Kidney glomerular epithelial cell (primary cell): ENCODE data around the gene PLD3.
"Not testable (repeated sequence)": the region's sequence is repeated elsewhere in the genome, so short reads cannot be mapped to it uniquely, and the experiment has no call there.

Source experiments
- DNase-seq: peaks from one replicate; lab custom pipeline; 2025; lab: John Stamatoyannopoulos, UW

The PLD3 gene

DNA sequence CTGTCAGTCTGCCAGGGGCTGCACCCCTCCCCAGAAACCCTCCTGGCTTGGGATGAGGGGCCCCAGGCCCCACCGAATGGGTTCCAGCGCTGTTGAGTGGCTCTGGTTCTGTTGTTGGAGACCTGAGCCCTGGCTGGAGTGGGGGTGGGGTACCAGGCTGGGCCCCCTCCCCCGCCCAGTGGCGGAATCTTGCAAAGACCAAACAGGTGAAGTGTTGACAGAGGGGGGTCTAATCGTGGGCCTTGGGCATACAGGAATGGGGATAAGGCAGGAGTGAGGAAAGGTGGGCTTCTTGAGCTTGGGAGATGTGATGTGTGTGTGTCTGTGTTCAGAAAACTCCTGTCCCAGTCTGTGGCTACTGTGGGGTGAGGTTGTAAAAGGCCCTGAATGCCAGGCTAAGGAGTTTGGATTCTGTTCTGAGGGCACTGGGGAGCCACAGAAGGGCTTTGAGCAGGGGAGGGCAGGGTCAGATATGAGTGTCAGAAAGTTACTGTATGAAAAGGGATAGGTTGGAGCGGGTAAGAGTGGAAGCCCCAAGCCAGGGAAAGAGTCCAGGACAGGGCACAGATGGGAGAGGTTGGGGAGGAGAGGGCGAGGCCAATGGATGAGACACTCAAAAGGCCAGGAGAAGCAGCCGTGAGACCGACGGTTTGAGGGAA, 41.7 kb downstream of the PLD3 start, which contains the start of gene HIPK4:
HIPK4 (minus strand) TSS at position 98 of the 659 bp plus-strand sequence. CDS start 279 bp downstream, outside the sequence.
- DNase-seq: no peak

- no peak for DNase-seq
These were observed 43.6 kb downstream of the PLD3 start for GRCh38 chr19:40392123-40392522.

DNA sequence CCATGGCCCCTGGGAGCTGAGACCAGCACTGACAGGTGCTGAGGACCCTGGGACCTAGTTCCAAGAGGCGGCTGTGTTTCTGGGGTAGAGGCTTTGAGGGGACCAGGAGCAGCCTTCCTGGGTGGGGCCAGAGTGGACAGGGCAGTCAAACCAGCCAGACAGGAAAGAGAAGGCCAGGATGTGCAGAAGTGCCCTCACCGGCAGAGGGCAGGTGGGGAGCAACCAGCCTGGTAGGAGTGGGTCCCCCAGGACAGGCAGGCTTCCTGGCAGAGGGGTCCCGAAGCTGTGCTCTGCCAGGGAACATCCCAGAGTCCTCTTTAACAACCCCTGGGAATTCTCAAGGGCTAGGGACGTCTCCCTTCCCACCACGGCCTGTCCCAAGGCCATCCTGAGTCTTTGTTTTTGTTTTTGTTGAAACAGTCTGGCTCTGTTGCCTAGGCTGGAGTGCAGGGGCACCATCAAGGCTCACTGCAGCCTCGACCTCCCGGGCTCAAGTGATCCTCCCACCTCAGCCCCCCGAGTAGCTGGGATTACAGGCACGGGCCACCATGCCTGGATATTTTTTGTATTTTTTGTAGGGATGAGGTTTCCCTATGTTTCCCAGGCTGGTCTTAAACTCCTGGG, 44.5 kb downstream of the PLD3 start:
- no peak for DNase-seq

- DNase-seq: no peak
These were observed 45.7 kb downstream of the PLD3 start for GRCh38 chr19:40393894-40394815.

DNA sequence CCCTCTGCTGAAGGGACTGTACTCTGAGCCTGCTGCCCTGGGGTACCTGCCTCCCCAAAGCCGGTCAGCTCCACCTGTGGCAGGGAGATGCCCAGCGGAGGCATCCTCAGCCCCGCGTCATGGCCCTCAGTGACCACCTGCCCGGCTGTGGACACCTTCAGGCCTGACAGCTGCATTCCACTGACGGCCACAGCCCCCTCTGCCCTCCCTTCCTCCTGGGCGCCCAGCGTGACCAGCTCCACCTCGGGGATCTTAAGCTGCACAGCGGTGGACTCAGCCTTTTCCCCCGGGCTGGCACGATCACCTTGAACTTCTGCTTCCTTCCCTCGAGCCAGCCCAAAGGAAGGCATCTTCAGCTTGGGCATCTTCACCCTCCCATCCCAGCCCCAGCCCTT, 46.3 kb downstream of the PLD3 start:
- DNase-seq: no peak

- no peak for DNase-seq
These were observed 47.5 kb downstream of the PLD3 start for GRCh38 chr19:40395956-40396355.

- DNase-seq: no peak
These were observed 48.5 kb downstream of the PLD3 start for GRCh38 chr19:40396886-40397567.

DNA sequence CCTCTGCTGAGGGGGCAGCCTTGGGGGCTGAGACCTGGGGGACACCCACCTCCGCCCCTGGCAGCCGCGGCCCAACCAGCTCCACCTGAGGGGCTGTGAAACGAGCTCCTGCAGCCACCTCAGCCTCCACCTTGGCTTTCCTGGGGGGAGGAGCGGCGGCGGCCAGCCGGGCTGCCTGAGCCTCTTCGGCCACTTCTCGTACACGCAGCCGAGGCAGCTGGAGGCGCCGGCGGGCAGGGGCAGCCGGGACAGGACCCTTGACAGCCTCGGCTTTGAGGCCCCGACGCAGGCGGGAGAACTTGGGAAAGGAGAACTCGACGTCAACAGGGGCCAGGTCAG, 49.0 kb downstream of the PLD3 start:
- DNase-seq: no peak

GRCh38 chr19:40398417-40399131, 50.1 kb downstream of the PLD3 start:
- no peak for DNase-seq

- DNase-seq: no peak
These were observed 52.1 kb downstream of the PLD3 start for GRCh38 chr19:40400559-40400958.

DNA sequence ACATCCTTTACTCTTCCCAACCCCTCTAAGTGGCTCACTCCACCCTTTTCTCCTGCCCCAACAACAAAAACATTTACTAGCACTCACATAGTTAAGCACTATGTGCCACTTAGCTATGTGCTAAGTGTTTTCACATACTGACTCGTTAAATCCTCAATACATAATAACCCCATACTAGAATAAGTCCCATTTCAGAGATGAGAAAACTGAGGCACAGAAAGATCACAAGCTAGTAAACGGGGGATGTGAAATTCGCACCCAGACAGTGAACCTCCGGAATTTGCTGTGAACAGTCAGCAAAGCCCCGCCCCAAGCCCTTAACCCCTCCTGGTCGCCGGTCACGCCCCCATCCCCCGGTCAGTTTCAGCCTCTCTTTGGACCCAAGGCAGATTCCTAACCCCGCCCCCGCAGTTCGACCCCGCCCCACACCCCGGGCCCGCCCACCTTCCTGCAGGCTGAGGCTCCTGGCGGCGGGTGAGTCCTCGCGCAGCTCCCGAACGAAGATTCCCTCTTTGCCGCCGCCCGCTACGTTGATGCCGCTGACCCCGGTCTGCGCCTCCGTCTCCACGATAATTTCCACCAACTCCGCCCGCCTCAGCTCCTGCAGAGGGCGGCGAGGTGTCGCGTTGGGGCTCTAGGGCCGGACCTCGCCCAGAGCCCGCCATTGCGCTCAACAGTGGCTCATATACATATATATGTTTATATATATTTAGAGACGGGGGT, 54.9 kb downstream of the PLD3 start:
- peak; percentile 75 for DNase-seq

DNA sequence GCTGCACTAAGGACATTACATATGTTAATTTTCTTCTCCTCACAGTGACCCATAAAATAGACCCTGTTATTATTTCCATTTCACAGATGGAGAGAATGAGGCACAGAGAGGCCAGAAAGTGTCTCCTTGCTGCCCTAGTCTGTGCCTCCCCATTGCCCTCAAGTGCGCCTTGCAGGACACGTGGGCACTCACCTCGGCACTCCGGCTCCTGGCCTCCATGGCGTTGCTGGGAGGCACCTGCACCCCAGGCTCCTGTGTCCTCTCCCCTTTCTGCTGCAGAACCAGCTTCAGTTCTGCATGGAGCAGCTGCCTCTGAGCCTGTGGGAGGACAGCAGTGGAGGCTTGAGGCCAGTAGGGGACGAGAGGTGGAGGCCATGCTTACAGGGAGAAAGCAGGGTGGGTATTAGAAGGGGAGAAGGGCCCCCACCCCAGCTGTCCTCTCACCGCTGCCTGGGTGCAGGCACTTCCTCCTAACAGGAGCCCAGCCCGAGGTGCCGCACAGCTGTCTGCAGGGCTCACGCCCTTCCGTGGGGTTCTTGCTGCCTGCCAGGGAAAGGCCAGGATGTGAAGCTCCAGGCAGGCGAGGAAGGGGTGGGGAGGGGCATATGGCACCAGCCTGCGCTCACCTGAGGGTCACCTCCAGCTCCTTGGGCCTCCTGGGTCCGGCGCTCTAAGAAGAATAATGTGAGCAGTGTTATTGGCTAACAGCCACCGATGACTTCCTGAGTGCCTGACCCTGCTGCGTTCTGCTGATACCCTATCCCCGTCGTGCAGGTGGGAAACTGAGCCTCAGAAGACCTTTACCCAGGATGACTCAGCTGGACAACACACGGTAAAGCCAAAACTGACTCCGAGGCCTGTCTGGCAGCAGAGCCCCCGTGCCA, 59.5 kb downstream of the PLD3 start:
- DNase-seq: no peak

GRCh38 chr19:40408598-40408925, 60.1 kb downstream of the PLD3 start:
- not testable (repeated sequence) for DNase-seq

- DNase-seq: no peak
These were observed 61.5 kb downstream of the PLD3 start for GRCh38 chr19:40410030-40410389.

DNA sequence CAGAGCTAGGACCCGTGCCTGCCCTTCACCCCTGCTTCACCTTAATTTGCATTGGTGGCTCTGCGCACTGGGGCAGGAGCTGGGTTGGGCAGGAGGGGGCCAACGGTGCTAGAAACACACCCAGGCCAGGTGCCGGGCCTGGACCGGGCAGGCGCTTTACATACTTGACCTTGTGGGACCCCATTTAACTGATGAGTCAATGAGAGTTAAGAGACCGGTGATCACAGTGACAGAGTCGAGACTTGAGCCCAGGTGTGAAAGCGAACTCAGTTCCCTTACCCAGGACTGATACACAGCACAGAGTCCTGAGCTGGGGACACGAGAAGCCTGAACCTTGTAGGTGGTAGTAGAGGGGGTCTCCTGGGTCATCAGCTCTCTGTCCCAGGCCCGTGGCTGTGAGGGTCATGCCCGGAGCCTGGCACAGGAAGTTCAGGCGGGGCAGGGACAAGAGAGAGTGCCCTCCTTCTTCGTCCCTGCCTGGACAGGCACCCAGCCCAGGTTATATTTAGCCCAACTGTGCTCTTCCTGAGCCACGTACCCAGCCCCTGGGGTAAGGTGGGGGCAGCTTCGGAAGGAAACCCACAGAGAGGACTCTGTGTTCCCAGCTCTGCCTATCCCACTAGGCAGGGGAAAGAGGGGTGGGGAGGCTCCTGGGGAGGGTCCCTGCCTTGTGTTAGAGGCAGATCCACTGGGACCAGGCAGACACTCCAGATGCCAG, 62.8 kb downstream of the PLD3 start:
- DNase-seq: no peak

DNA sequence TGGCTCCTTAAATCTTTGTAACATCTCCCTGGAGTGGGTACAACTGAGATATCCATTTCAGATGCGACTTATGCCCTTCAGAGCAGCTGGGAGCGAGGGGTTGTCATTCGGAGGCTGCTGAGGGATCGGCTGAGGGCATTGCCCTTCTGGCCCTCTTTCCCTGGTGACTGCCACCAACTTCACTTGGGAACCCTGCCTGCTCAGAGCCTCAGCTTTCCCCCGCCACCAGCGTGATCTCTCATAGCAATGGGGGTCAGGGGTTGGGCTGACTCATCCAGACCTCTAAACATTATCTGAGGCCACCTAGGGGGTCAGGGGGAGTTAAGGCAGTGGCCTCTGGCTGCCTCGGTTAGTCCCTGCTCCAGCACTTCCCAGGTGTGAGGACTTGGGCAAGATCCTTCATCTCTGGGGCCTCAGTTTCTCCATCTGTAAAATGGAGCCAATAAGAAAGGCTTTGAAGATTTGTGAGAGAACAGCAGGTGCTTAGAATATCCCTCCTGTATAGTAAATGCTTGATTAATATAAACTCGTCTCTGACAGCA, 63.5 kb downstream of the PLD3 start:
- DNase-seq: no peak

GRCh38 chr19:40412866-40413265, 64.4 kb downstream of the PLD3 start:
- no peak for DNase-seq

DNA sequence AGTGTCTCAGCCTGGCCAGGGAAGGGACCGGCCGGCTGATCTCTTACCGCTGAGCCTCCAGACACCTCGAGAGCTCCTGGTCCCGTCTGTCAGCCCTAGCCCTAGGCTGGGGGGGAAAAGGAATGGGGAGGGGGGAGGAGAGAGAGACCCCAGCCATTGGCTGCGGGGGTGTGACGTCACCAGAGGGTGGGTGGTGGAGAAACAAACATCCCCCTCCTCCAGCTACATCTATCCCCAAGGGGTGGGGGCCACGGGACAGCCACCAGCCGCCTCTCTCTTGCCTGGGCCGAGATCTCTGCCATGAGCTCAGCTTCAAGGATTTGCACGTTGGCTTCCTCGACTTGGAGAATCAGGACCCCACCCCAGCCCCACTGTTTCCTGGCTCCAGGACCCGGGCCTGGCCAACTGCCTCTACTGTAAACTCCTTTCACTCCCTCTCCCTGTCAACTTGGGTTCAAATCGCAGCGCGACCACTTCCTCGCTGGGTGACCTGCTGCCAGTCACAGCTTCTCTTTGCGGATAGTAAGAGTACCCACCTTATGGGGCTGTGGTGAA, 64.9 kb downstream of the PLD3 start, which contains the start of gene PRX:
PRX (minus strand) TSS at position 88 of the 555 bp plus-strand sequence. CDS start 5,446 bp downstream, outside the sequence.
- no peak for DNase-seq
